ENCODE results near the gene MLLT10. TPM values are rescaled to one million over a fixed set of nuclear protein-coding genes. Genes with fewer than 3 reads are reported as not detected.

The MLLT10 gene
- total RNA-seq, 1 experiment from 2014 or later = 60.1 TPM

- POLR2A ChIA-PET = no interaction called here
- CTCF ChIA-PET = interaction anchor here (0.8 to 1.2 kb wide), 4 partner anchors 25 to 261 kb away, joined by 3 to 9 read pairs (median 4); no protein-coding TSS in a partner anchor
- H3K36me3 Mint-ChIP-seq = no peaks in the 10 kb centered on the region
- peaks cover 66% of the 10 kb centered on the region for H3K4me1 Mint-ChIP-seq
- no peak overlapping the region for H3K4me3 Mint-ChIP-seq
- peak overlapping the region; percentile 63; the same call in 1 of the 2 replicates for H3K27ac Mint-ChIP-seq
- ATAC-seq (peak; percentile 8), DNase-seq (ENCODE audit: low spot score) (no peak)
- no peaks in the 10 kb centered on the region for H3K27me3 Mint-ChIP-seq (ENCODE audit: low read depth)
- H3K9me3 Mint-ChIP-seq = no peaks in the 10 kb centered on the region
- TF ChIP-seq NR3C1 (CRISPR knock-in tag; conservative IDR thresholded peaks at IDR 0.05; ENCODE audit: low read depth) = no peak
- TF ChIP-seq FOXK1 (CRISPR knock-in tag; IDR thresholded peaks at IDR 0.05) = no peak
- TF ChIP-seq IRF1 (CRISPR knock-in tag; IDR thresholded peaks at IDR 0.05) = no peak
- no peak for TF ChIP-seq PRDM15 (CRISPR knock-in tag; IDR thresholded peaks at IDR 0.05)
- no peak for TF ChIP-seq E2F4 (CRISPR knock-in tag; IDR thresholded peaks at IDR 0.05; ENCODE audit: borderline replicate concordance, low read depth)
- TF ChIP-seq PREB (CRISPR knock-in tag; IDR thresholded peaks at IDR 0.05; ENCODE audit: borderline replicate concordance) = no peak
- no peak for TF ChIP-seq ZSCAN18 (CRISPR knock-in tag; IDR thresholded peaks at IDR 0.05)
- no peak for TF ChIP-seq TEAD1 (CRISPR knock-in tag; IDR thresholded peaks at IDR 0.05)
- TF ChIP-seq AFF4 (CRISPR knock-in tag; IDR thresholded peaks at IDR 0.05; ENCODE audit: borderline replicate concordance) = no peak
- no peak for TF ChIP-seq CTCF (IDR thresholded peaks at IDR 0.05)
- TF ChIP-seq NFYB (CRISPR knock-in tag; conservative IDR thresholded peaks at IDR 0.05; ENCODE audit: low read depth) = no peak
- no peak for TF ChIP-seq FOXP1 (CRISPR knock-in tag; IDR thresholded peaks at IDR 0.05; ENCODE audit: borderline replicate concordance)
- no peak for TF ChIP-seq GABPB1 (CRISPR knock-in tag; IDR thresholded peaks at IDR 0.05)
- no peak for TF ChIP-seq E2F1 (CRISPR knock-in tag; IDR thresholded peaks at IDR 0.05)
- no peak for TF ChIP-seq ZNF532 (CRISPR knock-in tag; IDR thresholded peaks at IDR 0.05; ENCODE audit: borderline replicate concordance)
- TF ChIP-seq ZNF121 (CRISPR knock-in tag; IDR thresholded peaks at IDR 0.05) = no peak
These were observed 222.7 kb downstream of the MLLT10 start for GRCh38 chr10:21756707-21757106.

All from WTC11 (cell line).